Measurements from ENCODE around the gene HOXD3. TPM values are rescaled to one million over a fixed set of nuclear protein-coding genes. Genes with fewer than 3 reads are reported as not detected.

The HOXD3 gene
- polyA plus RNA-seq, 2 of the 4 experiments (the other 2 are of a cell fraction): 0.18 to 0.27 TPM

DNA sequence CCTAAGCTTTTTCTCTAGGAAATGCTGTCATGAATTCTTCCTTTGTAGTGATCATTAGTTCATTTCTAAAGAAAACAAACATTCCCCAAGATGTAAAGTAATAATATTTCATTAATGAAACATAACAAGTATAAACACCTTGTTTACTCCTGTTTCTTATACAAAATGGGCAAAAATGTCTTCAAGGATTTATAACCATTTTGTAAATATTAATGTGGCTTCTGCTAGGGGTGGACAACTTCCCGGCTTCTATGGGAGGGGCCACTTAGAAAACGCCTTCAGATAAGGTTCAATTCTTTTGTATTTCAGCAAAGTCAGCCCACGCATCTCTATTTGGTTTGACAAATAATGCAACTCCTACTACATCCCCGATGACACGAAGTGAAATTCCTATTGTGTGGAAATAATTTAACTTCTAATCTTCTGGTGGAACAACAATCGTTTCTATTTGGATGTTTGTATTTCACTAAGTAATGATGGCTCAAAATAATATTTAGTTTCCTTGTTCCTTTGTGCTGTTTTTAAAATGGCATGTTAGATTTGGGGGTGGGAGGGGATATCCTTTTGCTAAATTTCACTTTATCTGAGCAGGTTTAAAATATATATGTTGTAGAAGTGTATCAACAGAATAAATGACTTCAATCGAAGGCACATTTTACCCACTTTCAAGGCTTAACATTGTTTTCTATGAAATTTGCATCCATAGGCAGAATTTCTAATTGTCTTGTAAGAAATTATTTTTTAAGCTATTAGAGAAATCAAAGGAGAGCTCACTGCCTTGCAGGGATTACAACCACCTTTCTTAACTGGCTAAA, 16.7 kb downstream of the HOXD3 start:
- Histone ChIP-seq H3K9me3 (no peaks in the 10 kb centered on the region), H3K4me3 (no peak overlapping the region), H3K27ac (no peak overlapping the region), H3K4me2 (0 out of 3 replicates have a peak overlapping the region, but pooled peaks have one; percentile 4), H3K4me1 (peaks cover 6% of the 10 kb centered on the region; the same call in 1 of the 3 replicates)
- FAIRE-seq: no peak
- DNase-seq (ENCODE audit: low read depth in 1 of 2, low spot score in 1 of 2): no peak
- no peak for TF ChIP-seq RARB (CRISPR knock-in tag; IDR thresholded peaks at IDR 0.05)
- no peak for TF ChIP-seq TP53 (CRISPR knock-in tag; IDR thresholded peaks at IDR 0.05)
- TF ChIP-seq RAD21 (conservative IDR thresholded peaks at IDR 0.05 in 1 of 2, IDR thresholded peaks at IDR 0.05 in 1 of 2): no peak
- TF ChIP-seq EP300 (IDR thresholded peaks at IDR 0.05): no peak
- TF ChIP-seq KDM1A (IDR thresholded peaks at IDR 0.05; ENCODE audit: low read depth): no peak
- no peak for TF ChIP-seq ZSCAN20 (CRISPR knock-in tag; IDR thresholded peaks at IDR 0.05)
- TF ChIP-seq CEBPB (IDR thresholded peaks at IDR 0.05): no peak
- TF ChIP-seq MAFK (IDR thresholded peaks at IDR 0.05; ENCODE audit: partially characterized antibody): peak; percentile 28
- WGBS (ENCODE audit: missing lambda C conversion rate): 59% methylated on average over 7 of the region's 7 CpGs
- CTCF ChIA-PET: interaction anchor here (0.7 to 1.4 kb wide), 3 partner anchors 32 to 465 kb away, joined by 3 read pairs; no protein-coding TSS in a partner anchor
- no peak for ATAC-seq
- POLR2A ChIA-PET: no interaction called here

DNA sequence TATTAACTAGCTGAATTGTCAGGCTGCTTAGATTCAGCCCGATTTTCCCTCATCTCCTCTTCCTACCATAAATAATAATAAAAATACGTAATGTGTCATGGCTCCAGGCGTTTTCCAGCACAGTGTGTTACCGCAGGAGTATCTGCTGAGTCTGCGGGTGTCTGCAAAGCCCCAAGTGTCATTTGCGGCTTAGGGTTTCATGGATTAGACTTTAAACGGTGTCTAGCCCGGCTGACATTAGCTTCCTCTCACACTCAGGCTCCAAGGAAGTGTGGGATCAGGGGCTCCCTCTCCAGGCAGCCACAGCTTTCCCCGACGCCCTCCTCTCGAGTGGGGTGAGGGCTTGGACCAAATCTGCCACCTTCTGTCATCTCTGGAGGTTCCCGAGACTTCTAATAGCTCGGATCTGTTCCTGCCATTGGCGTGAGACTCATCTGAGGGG, 17.3 kb downstream of the HOXD3 start:
- no peak for FAIRE-seq
- Histone ChIP-seq H3K27ac (no peak overlapping the region), H3K9me3 (no peaks in the 10 kb centered on the region), H3K4me2 (0 out of 3 replicates have a peak overlapping the region, but pooled peaks have one; percentile 4), H3K4me1 (peaks cover 6% of the 10 kb centered on the region; the same call in 1 of the 3 replicates), H3K4me3 (no peak overlapping the region)
- ATAC-seq: 0 out of 6 replicates have a peak, but pooled peaks of 1 of the 2 experiments have one; percentile 24
- 53% methylated on average over 11 of the region's 14 CpGs for WGBS (ENCODE audit: missing lambda C conversion rate)
- TF ChIP-seq, protein P1, sequence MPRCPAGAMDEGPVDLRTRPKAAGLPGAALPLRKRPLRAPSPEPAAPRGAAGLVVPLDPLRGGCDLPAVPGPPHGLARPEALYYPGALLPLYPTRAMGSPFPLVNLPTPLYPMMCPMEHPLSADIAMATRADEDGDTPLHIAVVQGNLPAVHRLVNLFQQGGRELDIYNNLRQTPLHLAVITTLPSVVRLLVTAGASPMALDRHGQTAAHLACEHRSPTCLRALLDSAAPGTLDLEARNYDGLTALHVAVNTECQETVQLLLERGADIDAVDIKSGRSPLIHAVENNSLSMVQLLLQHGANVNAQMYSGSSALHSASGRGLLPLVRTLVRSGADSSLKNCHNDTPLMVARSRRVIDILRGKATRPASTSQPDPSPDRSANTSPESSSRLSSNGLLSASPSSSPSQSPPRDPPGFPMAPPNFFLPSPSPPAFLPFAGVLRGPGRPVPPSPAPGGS (IDR thresholded peaks at IDR 0.05): no peak
- TF ChIP-seq EHF (CRISPR knock-in tag; IDR thresholded peaks at IDR 0.05) (no peak), ZNF302 (CRISPR knock-in tag; IDR thresholded peaks at IDR 0.05) (no peak), POLR2AphosphoS2 (conservative IDR thresholded peaks at IDR 0.05; ENCODE audit: low read length) (no peak), PHF8 (IDR thresholded peaks at IDR 0.05; ENCODE audit: borderline replicate concordance, low read depth) (no peak)
- TF ChIP-seq, protein P2, sequence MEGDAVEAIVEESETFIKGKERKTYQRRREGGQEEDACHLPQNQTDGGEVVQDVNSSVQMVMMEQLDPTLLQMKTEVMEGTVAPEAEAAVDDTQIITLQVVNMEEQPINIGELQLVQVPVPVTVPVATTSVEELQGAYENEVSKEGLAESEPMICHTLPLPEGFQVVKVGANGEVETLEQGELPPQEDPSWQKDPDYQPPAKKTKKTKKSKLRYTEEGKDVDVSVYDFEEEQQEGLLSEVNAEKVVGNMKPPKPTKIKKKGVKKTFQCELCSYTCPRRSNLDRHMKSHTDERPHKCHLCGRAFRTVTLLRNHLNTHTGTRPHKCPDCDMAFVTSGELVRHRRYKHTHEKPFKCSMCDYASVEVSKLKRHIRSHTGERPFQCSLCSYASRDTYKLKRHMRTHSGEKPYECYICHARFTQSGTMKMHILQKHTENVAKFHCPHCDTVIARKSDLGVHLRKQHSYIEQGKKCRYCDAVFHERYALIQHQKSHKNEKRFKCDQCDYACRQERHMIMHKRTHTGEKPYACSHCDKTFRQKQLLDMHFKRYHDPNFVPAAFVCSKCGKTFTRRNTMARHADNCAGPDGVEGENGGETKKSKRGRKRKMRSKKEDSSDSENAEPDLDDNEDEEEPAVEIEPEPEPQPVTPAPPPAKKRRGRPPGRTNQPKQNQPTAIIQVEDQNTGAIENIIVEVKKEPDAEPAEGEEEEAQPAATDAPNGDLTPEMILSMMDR (IDR thresholded peaks at IDR 0.05): no peak
- DNase-seq (ENCODE audit: low read depth in 1 of 2, low spot score in 1 of 2): no peak
- ChIA-PET CTCF (interaction anchor here (1.4 kb wide), 2 partner anchors 33 to 464 kb away, joined by 3 read pairs; no protein-coding TSS in a partner anchor), POLR2A (no interaction called here)

DNA sequence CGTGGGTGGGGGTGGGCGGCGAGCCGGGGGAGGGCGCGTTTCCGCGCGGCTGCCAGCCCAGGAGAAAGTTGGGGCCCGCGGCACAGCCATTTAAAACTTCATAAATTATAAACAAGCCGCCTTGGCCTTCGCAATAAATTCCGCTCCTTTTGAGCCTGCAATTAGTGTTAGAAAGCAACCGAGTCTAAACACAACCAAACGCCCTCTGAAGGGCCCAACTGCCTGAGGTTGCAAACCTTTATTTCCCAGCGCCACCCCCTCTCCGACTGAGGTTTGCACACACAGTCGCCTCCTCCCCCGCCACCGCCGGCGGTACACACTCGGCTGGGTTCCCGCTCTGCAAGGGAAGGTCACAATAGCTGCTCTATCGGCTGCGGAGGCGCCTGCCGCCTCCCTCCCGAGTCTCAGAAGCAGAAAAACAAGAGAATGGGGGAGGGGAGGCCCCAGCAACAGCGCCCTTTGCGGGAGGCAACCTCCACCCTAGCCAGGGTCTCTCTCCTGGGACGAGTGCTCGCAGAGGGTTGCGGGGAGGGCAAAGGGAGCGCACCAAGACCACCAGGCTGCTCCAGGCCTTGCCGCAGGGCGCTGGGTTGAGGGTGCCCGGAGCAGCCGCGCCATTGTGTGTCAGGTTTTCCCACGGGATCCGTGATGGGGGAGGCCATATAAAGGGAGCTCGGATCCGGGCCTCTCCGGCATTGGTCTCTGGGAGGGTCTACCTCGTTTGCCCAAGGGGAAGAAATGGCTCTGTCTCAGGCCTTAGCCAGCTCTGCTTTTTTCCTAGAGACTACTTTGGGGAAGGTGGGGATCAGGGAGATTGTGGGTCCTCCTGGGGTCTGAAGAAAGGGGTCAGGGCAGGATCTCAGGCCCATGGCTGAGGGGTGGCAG, 18.0 kb downstream of the HOXD3 start:
- CTCF ChIA-PET: interaction anchor here (0.7 to 1.5 kb wide), 3 partner anchors 11 to 54 kb away, joined by 3 read pairs; no protein-coding TSS in a partner anchor
- H3K4me2 ChIP-seq: no peak overlapping the region
- no peak for FAIRE-seq
- no peak overlapping the region for H3K27ac ChIP-seq
- WGBS (ENCODE audit: missing lambda C conversion rate): 88% methylated on average over 45 of the region's 47 CpGs
- TF ChIP-seq EHF (CRISPR knock-in tag; IDR thresholded peaks at IDR 0.05): no peak
- TF ChIP-seq HEYL (CRISPR knock-in tag; IDR thresholded peaks at IDR 0.05): no peak
- TF ChIP-seq POLR2A (IDR thresholded peaks at IDR 0.05; ENCODE audit: low read length): no peak
- no peak for TF ChIP-seq JUN (IDR thresholded peaks at IDR 0.05)
- TF ChIP-seq RFX5 (IDR thresholded peaks at IDR 0.05): no peak
- TF ChIP-seq SREBF2 (IDR thresholded peaks at IDR 0.05): no peak
- DNase-seq (ENCODE audit: low read depth in 1 of 2, low spot score in 1 of 2): no peak
- peaks cover 6% of the 10 kb centered on the region; the same call in 1 of the 3 replicates for H3K4me1 ChIP-seq
- POLR2A ChIA-PET: no interaction called here
- H3K4me3 ChIP-seq: no peak overlapping the region
- H3K9me3 ChIP-seq: no peaks in the 10 kb centered on the region
- ATAC-seq: no peak

Measured in A549 (cell line).